Liver (tissue), 3 donors: ENCODE measurements around the gene MAP1S.

Experiments used
- EGR1 ChIP-seq, 2 donors: IDR thresholded peaks; 2 replicates each; pipeline ENCODE4 v1.6.1; 2016 to 2018; ENCODE audit warnings: antibody characterized with exemption in 2 of 2, low read depth in 2 of 2
- JUND ChIP-seq, 2 donors: IDR thresholded peaks; 2 replicates each; pipeline ENCODE4 v1.6.1; 2016; ENCODE audit warnings: antibody characterized with exemption in 2 of 2
- RAD21 ChIP-seq, 2 donors: IDR thresholded peaks; 2 replicates each; pipeline ENCODE4 v1.6.1; 2016; ENCODE audit warnings: antibody characterized with exemption in 2 of 2, mild to moderate bottlenecking in 2 of 2
- SP1 ChIP-seq: IDR thresholded peaks from 2 replicates; pipeline ENCODE4 v1.6.1; 2018; ENCODE audit warnings: antibody characterized with exemption, mild to moderate bottlenecking
- TF ChIP-seq, protein P1 (sequence below): fragments of 150-350 bp; IDR thresholded peaks from 2 replicates; pipeline ENCODE4 v1.5.1; 2017; ENCODE audit warnings: improper control_type of control experiment, low read depth, low read length; ENCODE audit not compliant: missing input control
- TF ChIP-seq, protein P2 (sequence below): IDR thresholded peaks from 2 replicates; pipeline ENCODE4 v1.6.1; 2016; ENCODE audit warnings: antibody characterized with exemption
- TF ChIP-seq, protein P3 (sequence below): IDR thresholded peaks from 2 replicates; pipeline ENCODE4 v1.6.1; 2016; ENCODE audit warnings: antibody characterized with exemption
- donor health status: healthy.
- donor health status: healthy.

DNA sequence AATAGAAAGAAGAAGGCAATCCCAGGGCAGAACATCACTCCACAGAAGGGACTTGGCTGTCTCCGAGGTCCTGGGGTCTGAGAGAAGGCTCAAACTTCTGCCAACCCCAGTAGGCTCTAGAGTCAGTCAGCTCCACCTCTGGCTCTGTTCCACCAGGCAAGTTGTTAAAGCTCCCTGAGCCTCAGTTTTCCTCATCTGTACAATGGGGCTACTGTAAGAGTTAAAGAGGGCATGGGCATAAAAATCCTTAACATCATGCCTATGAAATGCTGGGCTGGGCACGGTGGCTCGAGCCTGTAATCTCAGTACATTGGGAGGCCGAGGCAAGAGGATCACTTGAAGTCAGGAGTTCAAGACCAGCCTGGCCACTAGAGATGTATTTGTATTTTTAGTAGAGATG lies 36.2 kb upstream of the MAP1S start:
- TF ChIP-seq, protein P1, sequence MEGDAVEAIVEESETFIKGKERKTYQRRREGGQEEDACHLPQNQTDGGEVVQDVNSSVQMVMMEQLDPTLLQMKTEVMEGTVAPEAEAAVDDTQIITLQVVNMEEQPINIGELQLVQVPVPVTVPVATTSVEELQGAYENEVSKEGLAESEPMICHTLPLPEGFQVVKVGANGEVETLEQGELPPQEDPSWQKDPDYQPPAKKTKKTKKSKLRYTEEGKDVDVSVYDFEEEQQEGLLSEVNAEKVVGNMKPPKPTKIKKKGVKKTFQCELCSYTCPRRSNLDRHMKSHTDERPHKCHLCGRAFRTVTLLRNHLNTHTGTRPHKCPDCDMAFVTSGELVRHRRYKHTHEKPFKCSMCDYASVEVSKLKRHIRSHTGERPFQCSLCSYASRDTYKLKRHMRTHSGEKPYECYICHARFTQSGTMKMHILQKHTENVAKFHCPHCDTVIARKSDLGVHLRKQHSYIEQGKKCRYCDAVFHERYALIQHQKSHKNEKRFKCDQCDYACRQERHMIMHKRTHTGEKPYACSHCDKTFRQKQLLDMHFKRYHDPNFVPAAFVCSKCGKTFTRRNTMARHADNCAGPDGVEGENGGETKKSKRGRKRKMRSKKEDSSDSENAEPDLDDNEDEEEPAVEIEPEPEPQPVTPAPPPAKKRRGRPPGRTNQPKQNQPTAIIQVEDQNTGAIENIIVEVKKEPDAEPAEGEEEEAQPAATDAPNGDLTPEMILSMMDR = no peak
- no peak for TF ChIP-seq SP1
- TF ChIP-seq RAD21 (IDR thresholded peaks at IDR 0.05) = no peak
- TF ChIP-seq, protein P2, sequence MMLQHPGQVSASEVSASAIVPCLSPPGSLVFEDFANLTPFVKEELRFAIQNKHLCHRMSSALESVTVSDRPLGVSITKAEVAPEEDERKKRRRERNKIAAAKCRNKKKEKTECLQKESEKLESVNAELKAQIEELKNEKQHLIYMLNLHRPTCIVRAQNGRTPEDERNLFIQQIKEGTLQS = no peak
- TF ChIP-seq EGR1 (IDR thresholded peaks at IDR 0.05; ENCODE audit: low read depth in 2 of 2) = no peak
- no peak for TF ChIP-seq JUND (IDR thresholded peaks at IDR 0.05)
- TF ChIP-seq, protein P3, sequence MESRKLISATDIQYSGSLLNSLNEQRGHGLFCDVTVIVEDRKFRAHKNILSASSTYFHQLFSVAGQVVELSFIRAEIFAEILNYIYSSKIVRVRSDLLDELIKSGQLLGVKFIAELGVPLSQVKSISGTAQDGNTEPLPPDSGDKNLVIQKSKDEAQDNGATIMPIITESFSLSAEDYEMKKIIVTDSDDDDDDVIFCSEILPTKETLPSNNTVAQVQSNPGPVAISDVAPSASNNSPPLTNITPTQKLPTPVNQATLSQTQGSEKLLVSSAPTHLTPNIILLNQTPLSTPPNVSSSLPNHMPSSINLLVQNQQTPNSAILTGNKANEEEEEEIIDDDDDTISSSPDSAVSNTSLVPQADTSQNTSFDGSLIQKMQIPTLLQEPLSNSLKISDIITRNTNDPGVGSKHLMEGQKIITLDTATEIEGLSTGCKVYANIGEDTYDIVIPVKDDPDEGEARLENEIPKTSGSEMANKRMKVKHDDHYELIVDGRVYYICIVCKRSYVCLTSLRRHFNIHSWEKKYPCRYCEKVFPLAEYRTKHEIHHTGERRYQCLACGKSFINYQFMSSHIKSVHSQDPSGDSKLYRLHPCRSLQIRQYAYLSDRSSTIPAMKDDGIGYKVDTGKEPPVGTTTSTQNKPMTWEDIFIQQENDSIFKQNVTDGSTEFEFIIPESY = no peak
